Left renal pelvis (tissue), 4 donors: ENCODE measurements around the gene KBTBD13. TPM values are rescaled to one million over a fixed set of nuclear protein-coding genes. Genes with fewer than 3 reads are reported as not detected.
"Not testable (repeated sequence)": the region's sequence is repeated elsewhere in the genome, so short reads cannot be mapped to it uniquely, and the experiment has no call there.

Experiments
- DNase-seq, 4 donors: peaks; one replicate each; pipeline ENCODE4 v3.0.0-alpha.2; 2013; ENCODE audit warnings: low read depth in 4 of 4, low spot score in 3 of 4
- polyA plus RNA-seq, 4 donors: library from polyadenylated mRNA; unstranded; fragments of 120-200 nt; gene quantifications; one replicate each; pipeline ENCODE4 v1.2.1, GENCODE V29; 2013; ENCODE audit not compliant: insufficient read length in 4 of 4

The KBTBD13 gene
- polyA plus RNA-seq, 4 donors = 0.05 TPM; not detected in 3

DNA sequence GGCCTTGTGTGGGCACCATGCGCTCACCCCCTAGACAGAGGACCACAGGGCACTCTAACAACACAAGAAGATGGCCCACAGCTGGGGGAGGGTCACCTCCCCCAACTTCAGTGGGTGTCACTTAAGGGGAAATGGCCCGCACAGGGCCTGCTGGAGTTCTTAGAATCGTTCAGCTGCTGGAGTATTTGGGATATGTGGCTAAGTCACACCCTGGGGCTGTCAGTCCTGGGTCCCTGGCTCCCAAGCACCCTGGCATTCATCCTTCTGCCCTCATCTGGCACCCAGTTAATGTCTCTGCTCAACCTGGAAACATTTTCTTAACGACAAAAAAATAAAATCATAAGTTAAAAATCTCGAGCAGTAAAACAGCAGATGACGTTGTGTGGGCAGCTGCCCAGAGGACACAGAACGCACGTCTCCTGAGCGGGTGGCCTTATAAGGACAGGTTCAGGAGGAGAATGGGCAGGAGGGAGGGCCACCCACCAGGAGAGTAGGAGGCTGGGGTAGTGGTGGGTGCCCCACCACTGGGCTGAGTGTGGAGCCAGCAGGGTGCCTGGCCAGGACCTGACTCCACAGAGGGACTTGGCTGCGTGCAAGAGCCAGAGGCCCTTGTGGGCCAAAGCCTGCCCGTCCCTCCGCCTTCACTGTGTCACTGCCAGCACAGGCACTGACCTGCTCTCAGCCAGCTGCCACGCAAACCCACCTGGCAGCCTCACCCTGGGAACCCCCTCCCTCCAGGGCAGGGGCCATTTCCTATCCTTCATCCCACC, 11.5 kb downstream of the KBTBD13 start:
- no peak for DNase-seq

DNA sequence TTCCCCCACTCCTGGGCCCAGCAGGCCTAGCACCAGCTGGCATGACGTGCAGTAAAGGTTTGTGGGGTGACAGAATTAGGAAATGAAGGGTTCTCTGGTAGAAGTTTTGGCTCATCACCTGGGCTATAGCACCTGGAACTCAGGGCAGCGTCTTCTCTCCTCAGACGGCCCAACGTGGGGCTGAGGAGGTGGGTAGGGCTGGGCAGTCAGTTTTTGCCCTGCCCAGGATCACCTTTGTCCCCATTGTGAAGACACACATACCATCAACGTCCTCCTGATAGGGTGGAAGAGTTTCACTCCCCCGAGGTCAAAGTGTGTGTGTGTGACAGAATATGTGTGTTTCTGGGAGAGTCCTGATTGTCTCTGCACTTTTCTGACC, 12.1 kb downstream of the KBTBD13 start:
- DNase-seq = no peak

DNA sequence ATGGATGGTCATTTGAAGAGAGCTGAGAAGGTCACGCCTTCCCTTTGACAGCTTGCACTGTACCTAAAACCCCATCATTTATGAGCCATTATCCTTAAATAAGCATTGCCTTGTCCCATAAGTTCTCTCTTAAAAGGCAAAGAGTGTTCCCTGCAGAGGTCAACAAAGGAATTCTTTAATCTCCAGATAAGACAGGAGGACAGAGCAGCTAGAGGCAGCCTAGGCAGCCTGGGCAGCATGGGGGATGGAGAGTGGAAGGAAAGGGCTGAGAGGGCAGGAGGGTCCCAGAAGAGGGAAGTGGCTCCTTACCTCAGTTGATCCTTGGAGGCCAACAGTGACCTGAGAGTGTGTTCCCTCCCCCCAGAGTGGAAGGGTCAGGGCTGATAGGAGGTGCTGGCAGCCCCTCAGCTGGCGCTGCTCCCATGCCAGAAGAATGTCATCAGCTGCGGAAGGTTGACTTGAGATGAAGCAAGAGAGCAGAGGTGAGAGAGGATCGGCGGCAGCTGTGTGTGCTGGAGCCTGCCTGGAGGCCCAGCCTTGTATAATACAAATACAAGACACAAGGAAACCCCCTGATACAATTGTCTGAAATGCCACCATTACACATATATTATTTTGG, 12.8 kb downstream of the KBTBD13 start:
- DNase-seq = no peak

DNA sequence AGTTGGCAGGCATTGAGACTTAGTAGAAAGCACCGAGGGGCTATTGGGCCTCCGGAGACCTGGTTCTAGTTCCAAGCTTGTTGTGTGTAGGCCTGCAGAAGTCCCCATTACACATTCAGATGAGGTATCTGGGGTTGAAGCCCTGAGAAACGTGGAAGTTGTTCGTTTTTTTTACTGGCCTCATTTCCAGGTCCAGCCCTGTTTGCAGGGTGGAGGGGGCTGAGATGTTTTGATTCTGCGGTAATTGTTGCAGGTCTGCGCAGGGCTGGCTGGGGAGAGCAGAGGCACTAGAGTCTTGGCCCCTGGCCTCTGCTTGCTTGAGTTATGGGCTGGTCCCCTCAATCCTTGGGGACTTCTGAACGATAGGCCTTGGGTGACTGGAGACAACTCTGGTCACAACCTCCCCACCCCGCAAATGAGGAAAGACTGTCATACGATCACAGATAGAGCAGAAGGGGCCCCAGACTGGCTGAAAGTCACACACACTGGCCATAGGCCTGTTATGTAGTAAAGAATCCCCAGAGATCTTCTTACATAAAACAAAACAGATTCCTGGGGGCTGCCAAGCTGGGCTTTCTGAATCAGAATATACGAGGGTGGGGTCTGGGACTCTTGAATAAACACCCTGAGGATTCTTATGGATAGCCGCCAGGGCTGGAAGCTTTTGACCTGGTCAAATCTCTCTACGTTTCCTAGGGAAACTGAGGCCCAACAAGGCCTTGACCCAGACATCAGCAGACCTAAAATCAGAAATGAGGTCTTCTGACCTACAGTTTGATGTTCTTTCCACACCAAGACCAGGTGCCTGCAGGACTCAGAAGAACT, 15.6 kb downstream of the KBTBD13 start:
- no peak for DNase-seq

DNA sequence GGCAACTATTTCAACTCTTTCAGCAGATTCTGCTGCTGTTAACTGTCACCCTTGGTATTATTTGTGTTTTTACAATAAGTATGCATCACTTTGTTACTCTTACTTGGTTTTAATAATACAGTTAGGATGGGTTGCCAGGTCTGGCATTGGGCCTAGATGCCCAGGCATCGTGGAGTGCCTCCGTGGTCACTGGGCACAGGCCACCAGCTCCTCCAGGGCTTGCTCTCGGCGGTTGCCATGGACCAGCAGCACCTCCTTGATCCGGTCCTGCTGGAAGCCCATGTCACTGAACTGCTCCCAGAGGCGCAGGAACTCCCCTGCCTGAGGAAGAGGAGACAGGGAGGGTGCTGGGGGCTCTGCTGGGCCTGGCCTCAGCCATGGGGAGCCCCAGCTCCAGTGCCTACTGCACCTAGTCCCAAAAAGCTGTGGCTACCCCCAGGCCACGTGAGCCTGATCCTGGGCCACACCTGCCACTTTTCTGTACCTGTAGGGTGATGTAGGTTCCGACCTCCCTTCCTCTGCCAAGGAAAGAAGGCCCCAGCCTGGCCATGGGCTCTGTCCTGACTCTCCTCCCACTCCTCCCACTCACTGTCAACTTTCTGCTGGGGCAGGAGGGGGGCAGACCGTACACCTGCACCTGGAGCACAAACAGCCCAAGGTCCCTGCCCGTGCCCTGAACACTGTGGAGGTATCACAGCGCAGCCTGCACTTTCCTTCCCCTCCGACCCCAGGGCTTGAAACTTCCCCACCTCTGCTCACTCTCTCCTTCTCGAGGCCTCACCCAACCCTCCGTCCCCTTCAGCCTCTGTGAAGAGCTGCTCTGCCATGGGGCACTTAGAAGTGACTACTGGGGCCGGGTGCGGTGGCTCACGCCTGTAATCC, 16.6 kb downstream of the KBTBD13 start:
- DNase-seq = no peak

DNA sequence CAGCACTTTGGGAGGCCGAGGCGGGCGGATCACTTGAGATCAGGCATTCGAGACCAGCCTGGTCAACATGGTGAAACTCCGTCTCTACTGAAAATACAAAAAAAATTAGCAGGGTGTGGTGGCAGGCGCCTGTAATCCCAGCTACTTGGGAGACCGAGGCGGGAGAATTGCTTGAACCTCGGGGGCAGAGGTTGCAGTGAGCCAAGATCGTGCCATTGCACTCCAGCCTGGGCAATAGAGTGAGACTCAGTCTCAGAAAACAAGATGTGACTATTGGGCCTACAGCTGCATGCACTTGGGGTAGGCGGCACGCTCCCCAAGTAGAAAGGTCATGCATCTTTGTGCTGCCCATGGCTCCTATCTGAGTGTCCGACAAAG, 17.2 kb downstream of the KBTBD13 start:
- not testable (repeated sequence) for DNase-seq

DNA sequence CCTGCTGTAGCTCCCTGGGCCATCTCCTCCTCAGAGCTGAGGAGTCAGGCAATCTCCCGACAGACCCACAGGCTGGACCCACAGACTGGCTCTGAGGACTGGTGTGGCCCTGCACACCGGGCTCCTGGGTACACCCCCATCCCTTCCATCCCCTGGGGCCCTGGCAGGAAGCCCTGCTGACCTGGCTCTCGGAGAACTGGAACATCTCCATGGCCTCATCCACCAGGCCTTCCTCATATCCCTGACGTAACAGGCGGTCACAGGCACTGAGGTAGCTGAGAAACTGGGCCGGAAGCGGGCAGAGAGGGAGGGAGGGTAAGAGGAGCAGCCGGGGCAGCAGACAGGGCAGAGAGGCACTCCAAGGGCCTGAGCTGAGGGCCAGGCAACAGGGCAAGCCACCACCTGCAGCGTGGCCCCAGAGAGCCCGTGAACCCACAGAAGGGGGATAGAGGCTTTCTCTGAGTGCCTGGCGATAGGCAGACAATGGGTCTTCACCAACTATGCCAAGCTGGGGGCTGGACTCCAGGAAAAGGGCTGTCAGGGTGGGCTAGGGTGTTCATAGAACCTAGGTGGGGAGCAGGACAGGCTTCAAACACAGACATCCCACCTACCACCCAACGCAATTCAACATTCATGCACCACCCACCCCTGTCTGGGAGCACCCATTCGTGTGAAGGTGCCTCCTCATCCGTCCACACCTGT, 17.9 kb downstream of the KBTBD13 start:
- no peak for DNase-seq

DNA sequence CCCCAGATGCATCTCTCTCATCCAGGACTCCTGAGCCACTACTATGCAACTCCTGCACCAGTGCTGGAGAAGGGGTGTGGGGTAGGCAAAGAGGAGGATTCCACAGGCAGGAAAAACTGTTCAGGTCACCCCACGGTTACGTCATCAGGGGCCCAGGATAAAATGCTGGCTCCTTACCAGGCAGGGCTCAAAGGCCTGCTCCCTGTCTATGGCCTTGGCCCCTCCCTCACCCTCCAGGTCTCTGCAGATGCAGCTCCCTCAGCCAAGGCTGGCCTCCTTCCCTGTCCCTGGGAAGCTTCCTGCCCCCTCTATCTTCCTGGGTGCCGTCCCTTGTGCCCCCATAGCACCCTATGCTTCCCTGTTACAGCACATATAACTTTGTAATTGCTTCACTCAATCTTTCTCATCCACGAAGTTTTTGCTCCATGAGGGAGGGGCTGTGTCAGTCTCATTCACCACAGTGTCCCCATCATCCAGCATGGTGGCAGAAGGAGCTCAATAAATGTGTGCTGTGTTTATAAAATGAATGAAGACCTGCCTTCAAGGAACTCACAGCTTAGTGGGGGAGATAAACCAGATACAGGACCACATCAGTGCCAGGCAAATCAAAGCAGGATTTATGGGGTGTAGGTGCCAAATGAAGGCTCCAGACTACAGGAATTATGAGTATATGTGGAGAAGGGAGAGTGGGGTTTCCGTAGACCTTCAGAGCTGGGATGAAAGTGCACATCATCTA, 18.6 kb downstream of the KBTBD13 start:
- DNase-seq = no peak

DNA sequence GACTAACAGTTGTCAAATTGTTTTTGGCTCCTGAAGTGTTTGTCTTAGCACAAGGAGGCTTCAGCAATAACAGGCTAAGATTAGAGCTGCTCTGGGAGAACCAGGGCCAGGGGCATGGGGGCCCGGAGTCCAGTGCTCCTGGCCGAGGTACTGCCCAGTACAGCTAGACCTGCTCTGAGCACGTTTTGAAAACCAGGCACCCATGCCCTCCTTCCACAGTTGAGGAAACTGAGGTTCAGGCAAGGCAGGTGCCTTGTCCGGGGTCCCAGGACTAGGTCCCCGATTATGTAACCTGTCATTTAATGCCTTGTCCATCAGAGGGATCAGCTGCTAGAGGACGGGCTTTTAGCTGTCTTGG, 19.2 kb downstream of the KBTBD13 start:
- DNase-seq = no peak

DNA sequence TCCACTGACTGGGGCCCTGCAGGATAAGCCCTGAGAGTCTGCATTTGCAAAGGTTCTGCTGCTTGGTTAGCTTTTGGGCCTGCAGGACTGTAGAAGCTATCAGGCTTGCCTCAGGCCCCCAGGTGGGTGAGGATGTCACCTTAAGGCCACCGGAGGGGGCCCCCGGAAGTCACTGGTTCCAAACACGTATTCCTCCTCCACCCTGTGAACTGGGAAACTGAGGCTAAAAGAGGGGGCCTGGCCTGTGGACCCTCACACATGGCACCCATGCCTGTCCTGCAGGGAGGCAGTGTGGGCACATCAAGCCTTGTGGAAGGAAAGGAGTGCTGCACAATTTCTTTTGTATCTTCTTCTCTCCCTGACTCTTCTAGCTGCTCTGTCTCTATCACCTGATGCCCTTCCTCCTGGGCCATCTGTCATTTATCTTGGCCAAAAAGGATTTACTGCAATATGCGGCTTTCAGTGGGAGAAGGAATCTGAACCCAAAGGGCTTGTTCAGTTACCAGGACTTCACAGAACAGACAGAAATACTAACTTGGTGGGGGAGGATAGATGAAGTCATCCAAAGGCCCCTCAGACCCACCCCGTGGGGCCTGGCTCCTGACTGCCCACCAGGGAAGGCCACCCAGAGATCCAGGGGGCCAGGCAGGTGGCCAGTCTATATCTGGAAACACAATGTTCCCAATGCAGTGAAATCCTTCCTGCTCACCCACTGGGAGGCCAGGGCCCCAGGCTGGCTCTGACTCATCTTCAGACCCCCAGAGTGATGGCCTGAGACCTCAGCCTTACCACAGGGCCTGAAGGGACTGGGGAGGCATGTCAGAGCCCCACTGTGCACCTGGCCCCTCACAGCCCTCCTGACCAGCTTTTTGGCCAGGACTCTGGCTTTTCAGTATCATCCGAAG, 20.2 kb downstream of the KBTBD13 start:
- no peak for DNase-seq

DNA sequence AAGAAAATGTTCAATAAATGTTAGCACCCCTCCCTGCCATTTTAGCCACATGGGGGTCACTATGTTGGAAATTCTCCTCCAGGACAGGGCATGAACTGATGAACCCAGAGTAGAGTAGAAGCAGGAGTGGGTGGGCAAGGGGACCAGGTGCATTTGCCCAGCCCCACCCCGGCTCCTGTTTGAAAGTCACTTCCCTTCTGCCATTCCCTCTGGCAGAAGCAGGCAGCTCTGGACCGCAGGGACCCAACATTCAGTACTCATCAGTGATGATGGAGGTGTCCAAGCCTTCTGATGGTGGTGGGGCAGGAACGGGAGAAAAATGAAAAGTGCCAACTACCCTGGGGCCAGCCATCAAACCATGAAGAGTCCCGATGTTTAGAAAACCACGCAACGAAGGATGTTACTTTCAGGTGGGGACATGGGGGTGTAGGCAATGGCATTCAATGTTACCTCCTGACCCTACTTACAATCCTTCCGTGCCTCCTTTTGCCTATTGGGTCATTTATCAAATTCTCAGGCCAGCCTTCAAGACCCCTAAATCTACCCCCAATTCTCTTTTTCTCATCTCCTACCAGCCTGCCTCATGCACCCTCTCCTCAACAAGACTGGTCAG, 21.2 kb downstream of the KBTBD13 start:
- no peak for DNase-seq

DNA sequence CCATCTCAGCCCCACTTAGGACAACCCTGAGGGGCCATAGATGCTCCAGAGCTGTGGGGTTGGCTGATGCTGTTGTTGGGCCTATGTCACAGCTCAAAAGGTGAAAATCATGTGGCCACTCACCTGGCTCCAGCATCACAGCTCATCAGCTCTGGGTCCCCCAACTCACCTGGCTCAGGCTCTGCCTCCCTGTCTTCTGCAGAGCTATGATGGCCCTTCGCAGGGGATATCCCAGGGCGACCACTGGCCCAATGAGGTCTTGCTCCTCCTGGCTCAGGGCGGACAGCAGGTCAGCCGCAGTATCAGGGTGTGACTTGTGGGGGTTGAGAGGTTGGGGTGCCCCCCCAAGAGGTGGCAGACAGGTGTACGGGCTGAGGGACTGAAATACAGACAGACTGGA, 22.8 kb downstream of the KBTBD13 start:
- DNase-seq = no peak

DNA sequence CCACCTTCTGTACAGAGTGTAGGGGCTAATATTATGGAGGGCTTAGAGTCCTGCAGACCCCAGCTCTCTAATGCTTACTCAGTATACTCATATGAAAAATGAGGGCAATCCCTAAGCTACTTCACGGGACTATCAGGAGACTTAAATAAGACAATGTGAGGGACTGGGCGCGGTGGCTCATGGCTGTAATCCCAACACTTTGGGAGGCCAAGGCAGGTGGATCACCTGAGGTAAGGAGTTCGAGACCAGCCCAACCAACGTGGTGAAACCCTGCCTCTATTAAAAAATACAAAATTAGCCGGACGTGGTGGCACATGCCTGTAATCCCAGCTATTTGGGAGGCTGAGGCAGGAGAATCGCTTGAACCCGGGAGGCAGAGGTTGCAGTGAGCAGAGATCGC, 23.3 kb downstream of the KBTBD13 start:
- DNase-seq = not testable (repeated sequence)

DNA sequence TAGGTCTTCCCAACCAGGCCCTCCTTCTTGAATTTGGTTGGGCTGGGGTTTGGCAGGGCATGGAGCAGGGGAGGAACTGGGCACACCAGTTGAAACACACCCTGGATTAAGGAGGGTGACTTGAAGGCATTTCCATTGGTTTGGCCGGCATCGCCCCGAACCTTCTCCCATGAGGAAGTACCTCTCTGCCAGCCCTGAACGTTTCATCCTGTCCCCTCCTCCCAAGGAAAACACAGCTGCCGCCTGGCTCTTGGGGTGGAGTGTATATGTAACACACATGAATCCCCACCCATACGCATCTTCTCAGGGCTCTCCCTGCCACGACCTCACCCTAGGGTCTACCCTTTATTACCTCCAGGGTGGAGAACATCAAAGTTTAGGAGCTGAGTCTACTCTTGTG, 23.9 kb downstream of the KBTBD13 start:
- DNase-seq = no peak

DNA sequence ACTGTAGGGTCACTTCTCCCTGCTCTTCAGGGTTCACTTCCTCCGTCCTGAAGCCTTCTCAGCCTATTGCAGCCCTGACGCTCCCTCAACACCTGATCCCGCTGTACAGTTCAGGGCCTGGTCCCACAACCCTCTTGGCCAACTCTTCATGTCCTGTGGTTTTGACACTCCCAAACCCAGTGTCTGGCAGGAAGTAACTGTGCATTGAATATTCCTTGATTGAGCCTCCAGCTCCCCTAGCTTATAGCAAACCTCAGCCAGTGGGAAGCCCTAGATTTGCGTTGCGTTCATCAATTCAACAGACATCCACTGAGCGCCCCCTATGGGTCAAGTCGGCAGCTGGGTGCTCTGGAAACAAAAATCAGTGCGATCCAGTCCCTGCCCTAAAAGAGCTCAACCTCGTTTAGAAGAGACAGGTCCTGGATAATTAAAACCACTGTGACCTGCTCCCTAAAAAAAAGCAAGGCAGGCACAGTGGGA, 24.9 kb downstream of the KBTBD13 start:
- peak; percentile 53 to 67 (median 66) for DNase-seq

DNA sequence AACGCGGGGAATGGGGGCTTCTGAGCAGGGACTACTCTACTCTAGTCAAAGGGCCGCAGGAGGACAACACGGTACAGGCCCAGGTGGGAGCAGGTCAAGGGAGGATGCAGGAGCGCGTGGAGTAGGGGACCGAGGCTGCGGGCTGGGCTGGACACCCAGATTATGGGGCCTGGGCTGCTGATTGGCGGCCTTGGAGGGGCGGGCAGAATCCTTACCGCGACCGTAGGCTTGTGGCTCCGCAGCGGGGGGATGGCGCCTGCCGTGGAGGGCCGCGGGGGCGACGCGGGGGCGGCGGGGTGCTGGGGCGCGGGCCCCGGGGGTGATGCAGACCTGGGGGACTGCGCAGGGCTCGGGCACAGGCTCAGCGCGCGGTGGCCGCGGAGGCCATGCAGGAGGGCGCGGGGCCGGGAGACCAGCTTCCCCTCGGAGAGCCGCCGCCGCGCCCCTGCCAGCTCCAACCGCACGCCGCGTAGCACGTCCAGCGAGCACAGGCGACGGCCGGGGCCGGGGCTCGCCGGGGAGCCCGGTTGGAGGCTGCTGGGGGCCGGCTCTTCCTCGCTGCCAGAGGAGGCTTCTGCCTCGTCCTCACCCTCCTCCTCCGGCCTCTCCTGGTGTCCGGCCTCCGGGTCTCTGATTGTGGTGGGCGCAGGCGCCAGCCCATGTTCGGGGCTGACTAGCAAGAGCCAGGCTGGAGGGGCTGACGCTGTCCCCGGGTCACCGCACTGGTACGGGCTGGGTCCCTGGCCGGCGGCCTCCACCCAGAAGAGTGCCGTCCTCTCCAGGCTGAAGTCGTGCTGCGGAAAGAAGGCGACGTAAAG, 25.6 kb downstream of the KBTBD13 start:
- DNase-seq = no peak

DNA sequence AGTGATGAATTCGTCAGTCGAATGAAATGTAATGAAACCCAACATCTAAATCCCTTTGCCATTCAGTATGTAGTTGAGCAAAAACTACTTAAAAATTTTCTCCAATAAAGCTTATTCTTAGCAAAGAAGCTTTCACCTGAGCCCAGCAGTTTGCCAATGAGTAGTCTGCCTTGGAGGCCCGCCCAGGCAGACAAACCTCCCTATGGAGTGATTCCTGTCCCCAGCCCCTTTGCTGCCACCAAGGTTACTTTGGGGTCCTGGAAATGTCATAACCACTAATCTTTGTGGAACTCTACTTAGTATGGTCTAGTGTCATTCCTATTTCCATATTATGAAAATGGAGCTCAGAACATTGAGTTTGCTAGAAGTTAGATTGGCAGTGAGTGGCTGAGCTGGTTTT, 26.4 kb downstream of the KBTBD13 start:
- DNase-seq = no peak
